ENCODE data around the gene LARGE1. TPM values are rescaled to one million over a fixed set of nuclear protein-coding genes. Genes with fewer than 3 reads are reported as not detected.

The LARGE1 gene
- total and polyA plus RNA-seq, 2 of the 4 experiments (the other 2 are of a cell fraction), result 6.2 to 12.4 TPM

GRCh38 chr22:33902073-33902472 lies 18.2 kb downstream of the LARGE1 start:
- no peak overlapping the region for H2BK5ac ChIP-seq (ENCODE audit: low read depth, low read length, poor library complexity, severe bottlenecking)
- H3K9me3 ChIP-seq (ENCODE audit: control insufficient read depth, insufficient read depth, low read length), result no peaks in the 10 kb centered on the region
- H3K56ac ChIP-seq (ENCODE audit: extremely low read depth, insufficient read depth, low read length), result no peak overlapping the region
- no peak overlapping the region for H4K8ac ChIP-seq (ENCODE audit: low read depth in 2 of 2, low read length in 2 of 2)
- no peak overlapping the region for H3K9ac ChIP-seq (ENCODE audit: low read depth, low read length)
- H3K79me1 ChIP-seq (ENCODE audit: low read depth in 1 of 2, low read length in 2 of 2), result peaks cover 22 to 29% of the 10 kb centered on the region in 2 experiments
- H2BK15ac ChIP-seq (ENCODE audit: low read depth, low read length), result no peak overlapping the region
- H4K91ac ChIP-seq (ENCODE audit: insufficient read depth, low read depth, low read length), result no peak overlapping the region
- H3K4me3 ChIP-seq (ENCODE audit: insufficient read depth, low read depth, low read length), result no peak overlapping the region
- no peak overlapping the region for H3K27ac ChIP-seq (ENCODE audit: insufficient read depth, low read length)
- H3K4me2 ChIP-seq (ENCODE audit: low read depth, low read length), result no peak overlapping the region
- H3K4me1 ChIP-seq (ENCODE audit: control insufficient read depth, insufficient read depth, low read length), result peaks cover 2% of the 10 kb centered on the region; the same call in 1 of the 2 replicates
- CTCF ChIA-PET, result interaction anchor here (0.7 kb wide), 1 partner anchor 61 kb away, joined by 3 read pairs; no protein-coding TSS in a partner anchor
- H3K14ac ChIP-seq (replicated peaks; ENCODE audit: low read depth, low read length), result no peak overlapping the region
- no TSS peak for BruUV-seq (replicated peaks)
- no peaks in the 10 kb centered on the region; the same call in 1 of the 2 replicates for H4K20me1 ChIP-seq (ENCODE audit: insufficient read depth, low read length)
- H3K27me3 ChIP-seq (ENCODE audit: control insufficient read depth, insufficient read depth, low read length), result no peaks in the 10 kb centered on the region
- H3K9me1 ChIP-seq (ENCODE audit: insufficient read depth, low read length), result 0 out of 2 replicates have a peak, but pooled peaks cover 3% of the 10 kb centered on the region
- in situ Hi-C loops (cut with MboI; ENCODE audit: low sequenced_read_pairs), result no loop called here
- intact Hi-C loops (cut with micrococcal nuclease), result no loop called here
- WGBS, 2 experiments (ENCODE audit: extremely low coverage in 2 of 2, insufficient read length in 1 of 2), result no CpG with 5 or more reads among the region's 8 CpGs
- H3K4ac ChIP-seq (ENCODE audit: low read depth, low read length), result no peak overlapping the region
- DNase-seq, result no peak
- no peak for ATAC-seq (ENCODE audit: low read depth)
- dilution Hi-C loops (cut with HindIII; ENCODE audit: low sequenced_read_pairs, unreplicated experiment), result no loop called here
- no peak overlapping the region for H4K5ac ChIP-seq (ENCODE audit: low read depth, low read length)
- no peak overlapping the region for H3K23ac ChIP-seq (ENCODE audit: low read depth, low read length)
- H2AK5ac ChIP-seq (ENCODE audit: low read depth, low read length), result no peak overlapping the region
- TF ChIP-seq BHLHE40 (IDR thresholded peaks at IDR 0.05; ENCODE audit: low read depth, low read length) (no peak), SMC3 (IDR thresholded peaks at IDR 0.05; ENCODE audit: low read depth, low read length) (no peak)
- H3K18ac ChIP-seq (ENCODE audit: low read depth, low read length), result no peak overlapping the region
- H2BK20ac ChIP-seq (ENCODE audit: low read depth, low read length), result no peak overlapping the region
- POLR2A ChIA-PET (ENCODE audit: unreplicated experiment), result no interaction called here
- no peak overlapping the region for H2BK120ac ChIP-seq (ENCODE audit: low read depth, low read length)
- no peak overlapping the region for H2AK9ac ChIP-seq (replicated peaks; ENCODE audit: low read depth, low read length, poor library complexity)
- no peaks in the 10 kb centered on the region for H3K36me3 ChIP-seq (ENCODE audit: control insufficient read depth, insufficient read depth, low read length)
- no peak overlapping the region for H2AFZ ChIP-seq (replicated peaks; ENCODE audit: low read length, poor library complexity)

All from IMR-90 (cell line).